Naive thymus-derived CD8-positive, alpha-beta T cell (primary cell): ENCODE data around the gene APOL1. TPM values are rescaled to one million over a fixed set of nuclear protein-coding genes. Genes with fewer than 3 reads are reported as not detected.
A peak's percentile ranks its signal among the peaks of the same experiment; 100 is the strongest.

Experiments
- ATAC-seq, 2 donors: fragments of 150-1000 bp; cut with Tn5 transposase in 1 of 2; sonication (Bioruptor Pico), chemical (Tn5 transposase) in 1 of 2; 1 replicate in 1 of 2; 2 replicates in 1 of 2; pipeline ENCODE4 v1.10.0; 2021; ENCODE audit warnings: mild to moderate bottlenecking in 2 of 2, moderate library complexity in 2 of 2
- POLR2A ChIA-PET: fragments of 350-600 bp; sonication (Branson Sonifier 250); formaldehyde crosslinking; loops from one replicate; lab custom pipeline; 2021; ENCODE audit warnings: antibody characterized with exemption; lab: Charles Lee
- DNase-seq, 10 donors: peaks; one replicate each; pipeline versions ENCODE4 v3.0.0 to v3.0.0-alpha.2; 2020 to 2022
- H3K27ac Mint-ChIP-seq, 10 donors: one replicate each; pipeline ENCODE4 v1.8.0; 2020 to 2022; ENCODE audit warnings: mild to moderate bottlenecking in 10 of 10, mixed read lengths in 10 of 10, moderate library complexity in 4 of 10, inconsistent platforms in 1 of 10
- H3K27me3 Mint-ChIP-seq, 5 donors: one replicate each; pipeline ENCODE4 v1.8.0; 2021 to 2022; ENCODE audit warnings: mixed read lengths in 5 of 5
- H3K36me3 Mint-ChIP-seq, 3 donors: one replicate each; pipeline ENCODE4 v1.8.0; 2020 to 2022; ENCODE audit warnings: mixed read lengths in 3 of 3, mild to moderate bottlenecking in 2 of 3, inconsistent platforms in 1 of 3
- H3K4me1 Mint-ChIP-seq, 4 donors: one replicate each; pipeline ENCODE4 v1.8.0; 2021 to 2022; ENCODE audit warnings: mixed read lengths in 4 of 4
- H3K4me3 Mint-ChIP-seq, 10 donors: one replicate each; pipeline ENCODE4 v1.8.0; 2020 to 2022; ENCODE audit warnings: mild to moderate bottlenecking in 10 of 10, mixed read lengths in 10 of 10, moderate library complexity in 6 of 10, inconsistent platforms in 1 of 10
- H3K9me3 Mint-ChIP-seq, 9 donors: one replicate each; pipeline ENCODE4 v1.8.0; 2020 to 2022; ENCODE audit warnings: mixed read lengths in 9 of 9, mild to moderate bottlenecking in 3 of 9, inconsistent platforms in 1 of 9, moderate library complexity in 1 of 9
- polyA plus RNA-seq, 3 donors: library from polyadenylated mRNA; unstranded; fragments of 300-500 nt; fragmentation: Illumina TruSeq; gene quantifications; one replicate each; pipeline ENCODE4 v1.2.3, GENCODE V29; 2021
- total RNA-seq, 8 experiments: library from RNA in 2 of 8; stranded (reverse) in 2 of 8; gene quantifications; one replicate each; pipeline ENCODE4 v1.2.3 and lab custom pipeline; 2021 to 2026

Gene APOL1
- total and polyA plus RNA-seq, 5 experiments from 2014 or later, result 3.3 to 16.5 (median 11.8) TPM

DNA sequence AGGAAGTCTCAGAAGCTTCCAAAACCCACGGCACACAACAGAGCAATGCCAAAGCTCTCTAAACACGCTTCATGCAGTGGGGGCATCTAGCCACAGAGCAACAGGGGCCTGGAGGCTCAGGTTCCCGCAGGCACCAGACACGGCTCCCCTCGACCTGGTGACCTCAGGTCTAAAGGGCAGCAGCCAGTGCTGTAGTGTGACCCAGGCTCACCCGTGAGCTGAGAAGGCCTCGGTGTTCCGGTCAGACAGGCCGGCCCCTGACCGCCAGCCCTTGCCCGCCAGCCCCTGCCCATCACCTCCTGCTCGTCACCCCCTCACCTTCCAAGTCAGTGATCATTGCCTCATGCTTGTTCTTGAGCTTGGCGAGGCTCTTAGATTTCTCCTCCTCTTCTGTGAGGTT, 45.7 kb downstream of the APOL1 start:
- no peak for ATAC-seq
- no peak for DNase-seq
- H3K27me3 Mint-ChIP-seq, result no peaks in the 10 kb centered on the region
- peak overlapping the region in 3 of 10 donors; percentile 29 to 75 (median 59) for H3K27ac Mint-ChIP-seq
- H3K4me1 Mint-ChIP-seq, result peaks cover 8 to 33% (median 15%) of the 10 kb centered on the region in 4 donors
- no peak overlapping the region for H3K4me3 Mint-ChIP-seq
- H3K9me3 Mint-ChIP-seq, result no peaks in the 10 kb centered on the region
- H3K36me3 Mint-ChIP-seq, result peaks cover 0 to 98% (median 40%) of the 10 kb centered on the region in 3 donors
- POLR2A ChIA-PET, result interaction anchor here (0.6 to 2.2 kb wide), 5 partner anchors 10 to 49 kb away, joined by 3 to 7 read pairs (median 4); no protein-coding TSS in a partner anchor

DNA sequence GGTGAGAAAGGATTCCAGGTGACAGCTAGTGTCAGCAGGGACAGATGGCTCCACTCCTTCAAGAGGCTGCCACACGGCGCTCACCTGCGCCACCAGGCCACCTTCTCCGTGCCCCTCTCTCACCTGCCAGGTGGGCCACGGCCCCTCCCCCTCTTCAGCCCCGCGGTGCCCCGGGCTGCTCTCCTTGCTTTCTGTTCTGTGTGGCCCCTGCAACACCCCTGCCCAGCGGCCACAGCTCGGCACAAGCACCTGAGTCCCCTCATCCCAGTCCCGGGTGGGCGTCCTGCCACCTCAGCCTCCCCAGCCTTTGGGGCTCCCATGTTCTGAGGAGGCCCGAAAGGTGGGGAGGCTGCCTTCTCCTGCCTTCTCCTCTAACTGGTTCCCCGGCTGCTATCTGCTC, 46.4 kb downstream of the APOL1 start:
- Mint-ChIP-seq H3K36me3 (peaks cover 0 to 98% (median 40%) of the 10 kb centered on the region in 3 donors), H3K4me3 (no peak overlapping the region), H3K27ac (peak overlapping the region in 5 of 10 donors; percentile 37 to 71 (median 56)), H3K4me1 (peaks cover 10 to 29% (median 12%) of the 10 kb centered on the region in 4 donors), H3K9me3 (no peaks in the 10 kb centered on the region), H3K27me3 (no peaks in the 10 kb centered on the region)
- ATAC-seq, result no peak
- DNase-seq, result no peak
- POLR2A ChIA-PET, result interaction anchor here (0.6 to 4.6 kb wide), 7 partner anchors 10 to 208 kb away, joined by 3 to 28 read pairs (median 4); partner anchors contain the start of gene FOXRED2

DNA sequence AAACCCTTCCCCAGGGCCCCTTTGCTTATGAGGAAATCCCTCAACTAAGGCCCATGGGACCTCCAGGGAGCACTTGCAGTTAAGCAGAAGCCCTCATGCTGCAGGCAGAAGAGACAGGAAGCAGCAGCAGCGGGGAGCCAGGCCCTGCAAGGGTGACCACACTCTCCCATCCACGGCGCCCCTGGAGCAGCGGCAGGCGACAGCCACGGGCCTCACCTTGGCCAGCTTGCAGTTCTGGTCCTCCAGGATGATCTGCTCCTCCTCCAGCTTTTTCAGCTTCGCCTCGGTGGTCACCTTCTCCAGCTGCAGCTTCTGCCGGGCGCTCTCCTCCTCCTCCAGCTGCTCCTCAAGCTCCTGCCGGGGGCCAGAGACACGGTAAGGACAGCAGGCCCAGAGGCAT, 47.0 kb downstream of the APOL1 start:
- Mint-ChIP-seq H3K4me3 (no peak overlapping the region), H3K36me3 (peaks cover 0 to 98% (median 37%) of the 10 kb centered on the region in 3 donors), H3K27me3 (no peaks in the 10 kb centered on the region), H3K27ac (peak overlapping the region in 5 of 10 donors; percentile 37 to 71 (median 44)), H3K9me3 (no peaks in the 10 kb centered on the region), H3K4me1 (peaks cover 10 to 26% (median 11%) of the 10 kb centered on the region in 4 donors)
- no peak for ATAC-seq
- POLR2A ChIA-PET, result interaction anchor here (0.5 to 4.6 kb wide), 9 partner anchors 10 to 225 kb away, joined by 3 to 28 read pairs (median 6); partner anchors contain the start of gene FOXRED2
- DNase-seq, result no peak

DNA sequence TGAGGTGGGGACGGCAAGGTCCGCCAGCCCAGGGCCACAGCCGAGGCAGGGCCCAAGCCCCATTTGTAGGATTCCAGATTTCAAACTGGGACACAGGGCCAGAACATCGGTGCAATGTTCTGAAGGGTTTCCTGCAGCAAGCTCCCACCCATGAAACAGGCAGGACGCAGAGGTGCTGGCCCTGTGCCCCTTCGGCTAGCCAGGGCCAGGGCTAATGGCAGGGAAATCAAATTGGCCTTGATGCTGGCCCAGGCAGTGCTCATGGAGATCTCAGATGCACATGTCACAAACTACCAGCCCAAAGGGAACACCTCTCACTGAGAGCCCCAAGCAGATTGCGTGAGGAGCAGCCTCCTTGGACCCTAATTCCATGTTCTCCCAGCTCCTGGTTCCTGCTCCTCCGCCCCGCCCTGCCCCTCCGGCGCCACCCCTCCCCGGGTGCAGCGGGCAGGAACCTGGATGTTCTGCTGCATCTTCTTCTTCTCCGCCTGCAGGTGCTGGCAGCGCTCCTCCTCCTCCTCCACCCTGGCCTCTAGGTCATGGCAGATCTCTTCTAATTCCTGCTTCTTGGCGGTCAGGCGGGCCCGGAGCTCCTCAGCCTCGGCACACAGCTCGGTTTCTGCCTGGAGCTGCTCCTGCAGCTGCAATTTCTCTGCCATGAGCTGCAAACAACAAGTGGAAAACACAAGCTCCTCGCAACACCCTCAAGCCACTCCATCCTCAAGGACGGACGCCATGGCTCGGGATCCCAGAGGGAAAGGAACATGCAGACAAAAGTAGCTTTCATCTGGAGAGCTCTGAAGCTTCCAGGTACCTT, 47.7 kb downstream of the APOL1 start:
- no peaks in the 10 kb centered on the region for H3K27me3 Mint-ChIP-seq
- H3K9me3 Mint-ChIP-seq, result no peaks in the 10 kb centered on the region
- ATAC-seq (no peak), DNase-seq (no peak)
- H3K4me1 Mint-ChIP-seq, result peaks cover 10 to 25% (median 11%) of the 10 kb centered on the region in 4 donors
- H3K36me3 Mint-ChIP-seq, result peaks cover 0 to 98% (median 35%) of the 10 kb centered on the region in 3 donors
- H3K27ac Mint-ChIP-seq, result peak overlapping the region in 8 of 10 donors; percentile 44 to 92 (median 85)
- POLR2A ChIA-PET, result interaction anchor here (0.5 to 4.6 kb wide), 15 partner anchors 11 to 225 kb away, joined by 3 to 28 read pairs (median 4); no protein-coding TSS in a partner anchor
- peak overlapping the region in 2 of 10 donors; percentile 24 to 51 for H3K4me3 Mint-ChIP-seq

DNA sequence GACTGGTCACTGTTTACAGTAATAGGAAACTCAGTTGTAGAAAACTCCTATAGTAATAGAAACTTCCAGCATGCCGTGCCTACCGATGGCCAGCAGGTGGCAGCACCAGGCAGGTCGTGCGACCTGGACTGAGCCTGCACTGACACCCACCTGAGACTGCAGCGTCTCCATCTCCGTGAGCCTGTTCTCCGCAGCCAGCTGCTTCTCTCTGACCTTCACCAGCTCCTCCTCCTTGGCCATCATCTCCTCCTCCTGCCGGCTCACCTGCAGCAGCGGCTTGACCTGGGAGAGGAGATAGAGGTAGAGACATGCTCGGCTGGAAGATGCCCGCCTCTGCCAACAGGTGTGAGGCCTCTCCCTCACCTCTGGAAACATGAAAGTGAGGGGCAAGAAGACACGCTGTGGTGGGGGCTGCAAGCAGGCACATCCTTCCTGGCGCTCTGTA, 48.5 kb downstream of the APOL1 start:
- peaks cover 0 to 96% (median 30%) of the 10 kb centered on the region in 3 donors for H3K36me3 Mint-ChIP-seq

DNA sequence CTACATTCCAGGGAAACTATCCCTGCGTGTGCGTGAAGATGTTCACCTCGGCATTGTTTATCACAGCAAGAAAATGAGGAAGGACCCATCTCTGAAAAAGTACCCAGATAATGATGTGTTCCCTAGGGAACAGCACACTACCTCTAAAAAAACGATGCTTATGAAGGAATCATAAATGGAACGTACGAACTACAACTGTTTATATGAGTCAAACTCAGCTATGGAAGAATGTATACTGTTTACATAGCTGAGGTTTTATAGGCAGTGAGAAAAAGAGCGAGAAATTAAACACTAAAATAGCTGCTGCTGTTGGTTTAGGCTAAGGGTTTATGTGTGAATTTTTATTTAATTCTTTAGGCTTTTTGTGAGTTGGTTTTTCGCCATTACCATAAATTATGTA, 48.9 kb downstream of the APOL1 start:
- no peaks in the 10 kb centered on the region for H3K27me3 Mint-ChIP-seq
- POLR2A ChIA-PET, result interaction anchor here (0.5 to 4.6 kb wide), 12 partner anchors 8 to 170 kb away, joined by 3 to 28 read pairs (median 5); no protein-coding TSS in a partner anchor
- no peaks in the 10 kb centered on the region for H3K9me3 Mint-ChIP-seq
- H3K27ac Mint-ChIP-seq, result peak overlapping the region; percentile 34 to 93 (median 86)
- no peak for DNase-seq
- no peak for ATAC-seq
- peaks cover 0 to 96% (median 32%) of the 10 kb centered on the region in 3 donors for H3K36me3 Mint-ChIP-seq
- H3K4me3 Mint-ChIP-seq, result peak overlapping the region in 1 of 10 donors; percentile 39
- peaks cover 8 to 24% (median 11%) of the 10 kb centered on the region in 4 donors for H3K4me1 Mint-ChIP-seq

More for the DNA sequence above, 48.5 kb downstream of the APOL1 start:
- peak overlapping the region in 1 of 10 donors; percentile 39 for H3K4me3 Mint-ChIP-seq
- H3K27ac Mint-ChIP-seq, result peak overlapping the region; percentile 34 to 93 (median 86)
- peak; percentile 90 to 91 for ATAC-seq
- no peaks in the 10 kb centered on the region for H3K9me3 Mint-ChIP-seq
- H3K27me3 Mint-ChIP-seq, result no peaks in the 10 kb centered on the region
- DNase-seq, result peak; percentile 68 to 91 (median 81)
- POLR2A ChIA-PET, result interaction anchor here (0.5 to 4.6 kb wide), 13 partner anchors 8 to 168 kb away, joined by 3 to 28 read pairs (median 4); no protein-coding TSS in a partner anchor
- peaks cover 8 to 24% (median 11%) of the 10 kb centered on the region in 4 donors for H3K4me1 Mint-ChIP-seq

DNA sequence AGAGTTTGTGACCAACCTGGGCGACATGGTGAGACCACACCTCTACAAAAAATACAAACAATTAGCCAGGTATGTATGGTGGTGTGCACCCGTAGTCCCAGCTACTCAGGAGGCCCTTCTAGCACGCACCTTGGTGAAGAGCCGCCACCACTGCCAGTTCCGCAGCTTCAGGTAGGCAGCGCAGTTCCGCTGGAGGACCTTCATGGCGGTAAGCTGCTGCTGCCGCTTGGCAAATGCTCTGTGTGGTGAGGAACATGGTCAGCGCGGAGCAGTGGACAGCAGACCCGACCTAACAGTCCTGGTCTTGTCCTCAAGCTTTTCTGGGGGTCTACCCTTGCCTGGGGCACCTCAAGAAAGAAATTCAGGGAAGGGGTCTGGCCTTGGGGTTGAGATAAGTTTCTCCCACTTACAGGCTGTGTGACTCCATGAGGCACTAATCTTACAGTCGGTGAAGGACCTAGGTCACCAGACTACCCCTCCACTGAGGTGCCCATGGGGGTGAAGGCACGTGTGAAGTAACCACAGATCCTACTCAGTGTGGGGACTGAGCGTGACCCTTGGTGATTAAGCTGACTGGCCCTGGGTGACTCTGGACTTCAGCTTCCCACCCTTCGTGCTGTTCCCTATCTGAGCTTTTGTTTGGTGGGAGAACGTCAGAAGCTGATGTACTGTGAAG, 49.6 kb downstream of the APOL1 start:
- no peak for DNase-seq
- H3K36me3 Mint-ChIP-seq, result peaks cover 4 to 96% (median 34%) of the 10 kb centered on the region in 3 donors
- ATAC-seq, result no peak
- POLR2A ChIA-PET, result interaction anchor here (0.5 to 4.6 kb wide), 9 partner anchors 10 to 169 kb away, joined by 3 to 28 read pairs (median 3); no protein-coding TSS in a partner anchor
- peak overlapping the region in 6 of 10 donors; percentile 9 to 61 (median 32) for H3K27ac Mint-ChIP-seq
- peak overlapping the region in 1 of 10 donors; percentile 10 for H3K4me3 Mint-ChIP-seq
- H3K4me1 Mint-ChIP-seq, result peaks cover 6 to 23% (median 8%) of the 10 kb centered on the region in 4 donors
- H3K9me3 Mint-ChIP-seq, result no peaks in the 10 kb centered on the region
- H3K27me3 Mint-ChIP-seq, result no peaks in the 10 kb centered on the region

DNA sequence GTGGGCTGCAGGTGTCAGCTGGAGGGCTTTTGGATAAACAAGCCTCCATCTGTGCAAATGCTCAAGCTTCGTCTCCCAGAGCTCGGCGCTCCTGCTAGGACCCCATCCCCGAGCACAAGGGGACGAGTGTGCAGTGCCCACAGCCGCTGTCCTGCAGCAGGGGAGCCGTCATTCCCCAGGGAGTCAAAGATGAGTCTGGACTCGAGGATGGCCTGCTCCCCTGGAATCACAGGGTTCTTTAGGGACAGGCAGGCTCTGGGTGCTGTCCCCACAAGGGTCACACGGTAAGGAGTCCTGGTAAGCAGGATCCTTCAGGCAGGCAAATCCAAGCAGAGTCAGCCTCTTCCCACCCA, 50.2 kb downstream of the APOL1 start:
- H3K4me1 Mint-ChIP-seq, result peaks cover 6 to 22% (median 8%) of the 10 kb centered on the region in 4 donors
- peak overlapping the region in 1 of 10 donors; percentile 24 for H3K4me3 Mint-ChIP-seq
- no peak for DNase-seq
- H3K36me3 Mint-ChIP-seq, result peaks cover 4 to 96% (median 34%) of the 10 kb centered on the region in 3 donors
- ATAC-seq, result no peak
- peak overlapping the region in 4 of 10 donors; percentile 9 to 61 (median 31) for H3K27ac Mint-ChIP-seq
- POLR2A ChIA-PET, result interaction anchor here (0.7 to 4.6 kb wide), 5 partner anchors 18 to 167 kb away, joined by 3 to 28 read pairs (median 13); no protein-coding TSS in a partner anchor
- H3K27me3 Mint-ChIP-seq, result no peaks in the 10 kb centered on the region
- no peaks in the 10 kb centered on the region for H3K9me3 Mint-ChIP-seq

DNA sequence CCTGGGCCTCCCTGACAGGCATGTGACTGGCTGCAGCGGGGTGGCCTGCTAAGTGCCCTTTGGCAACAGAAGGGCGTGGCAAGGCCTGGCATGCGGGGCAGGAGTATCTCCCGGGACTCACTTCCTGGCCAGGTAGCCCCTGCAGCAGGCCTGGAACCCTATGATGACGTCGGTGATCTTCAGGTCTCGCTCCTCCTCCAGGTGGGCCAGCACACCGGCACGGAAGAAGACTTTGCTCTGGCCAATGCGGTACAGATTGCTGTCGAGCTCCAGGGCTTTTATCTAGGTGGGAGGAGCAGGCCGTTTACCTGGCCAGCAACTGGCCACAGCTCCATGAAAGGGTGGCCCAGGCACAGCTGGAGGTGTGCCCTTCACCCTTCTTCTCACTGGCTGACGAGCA, 50.9 kb downstream of the APOL1 start:
- H3K4me1 Mint-ChIP-seq, result peaks cover 6 to 21% (median 8%) of the 10 kb centered on the region in 4 donors
- ATAC-seq, result no peak
- H3K27ac Mint-ChIP-seq, result peak overlapping the region in 5 of 10 donors; percentile 49 to 83 (median 62)
- peak overlapping the region in 1 of 10 donors; percentile 12 for H3K4me3 Mint-ChIP-seq
- no peaks in the 10 kb centered on the region for H3K9me3 Mint-ChIP-seq
- no peaks in the 10 kb centered on the region for H3K27me3 Mint-ChIP-seq
- H3K36me3 Mint-ChIP-seq, result peaks cover 4 to 97% (median 37%) of the 10 kb centered on the region in 3 donors
- POLR2A ChIA-PET, result interaction anchor here (0.9 to 3.0 kb wide), 2 partner anchors 73 to 81 kb away, joined by 3 to 13 read pairs; no protein-coding TSS in a partner anchor
- DNase-seq, result no peak

DNA sequence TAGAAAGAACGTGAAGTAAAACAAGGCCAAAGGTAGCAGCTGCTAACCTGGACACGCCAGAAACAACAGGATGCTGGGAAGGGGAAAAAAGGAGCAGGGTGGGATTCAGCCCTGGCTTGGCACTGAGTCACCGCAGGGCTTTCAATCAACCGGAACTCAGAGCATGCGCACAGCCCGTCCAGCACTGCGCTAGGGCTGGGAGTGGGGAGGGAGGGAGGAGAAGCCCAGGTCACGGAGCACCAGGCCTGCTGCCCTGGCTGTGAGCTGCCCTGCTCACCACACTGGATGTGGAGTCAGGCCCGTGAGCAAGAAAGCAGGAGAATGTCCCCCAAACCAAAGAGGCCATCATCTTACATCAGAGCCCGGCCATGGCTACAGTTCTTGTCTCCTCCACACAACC, 51.5 kb downstream of the APOL1 start:
- Mint-ChIP-seq H3K4me3 (peak overlapping the region in 1 of 10 donors; percentile 19), H3K9me3 (no peaks in the 10 kb centered on the region), H3K36me3 (peaks cover 4 to 98% (median 42%) of the 10 kb centered on the region in 3 donors), H3K4me1 (peaks cover 6 to 24% (median 8%) of the 10 kb centered on the region in 4 donors), H3K27me3 (no peaks in the 10 kb centered on the region), H3K27ac (peak overlapping the region in 3 of 10 donors; percentile 62 to 76 (median 62))
- POLR2A ChIA-PET, result interaction anchor here (0.9 to 1.3 kb wide), 2 partner anchors 13 to 73 kb away, joined by 3 to 5 read pairs; no protein-coding TSS in a partner anchor
- DNase-seq (no peak), ATAC-seq (no peak)

DNA sequence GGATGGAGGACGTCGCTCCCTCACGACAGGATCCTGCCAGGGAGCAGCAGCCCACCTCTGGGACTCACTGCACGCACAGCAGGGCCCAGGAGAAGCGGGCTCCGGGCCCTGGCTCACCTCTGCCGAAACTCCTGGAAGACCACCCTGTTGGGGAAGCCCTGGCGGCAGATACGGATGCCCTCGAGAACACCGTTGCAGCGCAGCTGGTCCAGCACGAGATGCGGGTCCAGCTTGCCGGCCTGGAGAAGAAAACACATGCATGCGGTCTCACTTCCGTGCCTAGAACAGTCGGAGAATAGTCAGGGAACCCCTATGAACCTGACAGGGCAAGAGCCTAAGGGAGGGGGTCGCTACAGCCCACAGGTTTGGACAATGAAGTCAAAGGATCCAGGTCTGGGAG, 52.9 kb downstream of the APOL1 start:
- DNase-seq, result no peak
- Mint-ChIP-seq H3K27me3 (no peaks in the 10 kb centered on the region), H3K27ac (peak overlapping the region in 6 of 10 donors; percentile 25 to 90 (median 50)), H3K9me3 (no peaks in the 10 kb centered on the region), H3K4me3 (no peak overlapping the region), H3K4me1 (peaks cover 6 to 21% (median 8%) of the 10 kb centered on the region in 4 donors), H3K36me3 (peaks cover 4 to 96% (median 39%) of the 10 kb centered on the region in 3 donors)
- no peak for ATAC-seq
- POLR2A ChIA-PET, result interaction anchor here (0.5 to 1.1 kb wide), 4 partner anchors 9 to 79 kb away, joined by 3 to 4 read pairs (median 3); no protein-coding TSS in a partner anchor
